Measurements from ENCODE around the gene TMEM238.

TMEM238 gene

GRCh38 chr19:55377356-55378131 lies 6.5 kb downstream of the TMEM238 start:
- no peak for DNase-seq (ENCODE audit: low read depth)

- no peak for DNase-seq (ENCODE audit: low read depth)
These were observed 7.7 kb downstream of the TMEM238 start, which contains the start of gene TMEM190 for GRCh38 chr19:55376241-55376933. TSS of gene TMEM190 (plus strand) at chr19:55376826. CDS start at chr19:55376854, 28 bp downstream.

- DNase-seq (ENCODE audit: low read depth), result peak; percentile 81
These were observed 9.9 kb downstream of the TMEM238 start for GRCh38 chr19:55373993-55374757.

GRCh38 chr19:55373306-55373992 lies 10.6 kb downstream of the TMEM238 start:
- no peak for DNase-seq (ENCODE audit: low read depth)

GRCh38 chr19:55372316-55373081 lies 11.6 kb downstream of the TMEM238 start:
- DNase-seq (ENCODE audit: low read depth), result peak; percentile 81

GRCh38 chr19:55370305-55370988 lies 13.6 kb downstream of the TMEM238 start, which contains the start of gene IL11:
TSS of gene IL11 (minus strand) at chr19:55370463. CDS start at chr19:55370310, 153 bp downstream.
- DNase-seq (ENCODE audit: low read depth), result peak; percentile 82

GRCh38 chr19:55369653-55370304 lies 14.3 kb downstream of the TMEM238 start:
- DNase-seq (ENCODE audit: low read depth), result peak; percentile 91

- DNase-seq (ENCODE audit: low read depth), result peak; percentile 74
These were observed 15.2 kb downstream of the TMEM238 start for GRCh38 chr19:55368701-55369563.

GRCh38 chr19:55368106-55368505 lies 16.0 kb downstream of the TMEM238 start:
- DNase-seq (ENCODE audit: low read depth), result no peak

- no peak for DNase-seq (ENCODE audit: low read depth)
These were observed 17.3 kb downstream of the TMEM238 start for GRCh38 chr19:55366790-55367189.

GRCh38 chr19:55365964-55366363 lies 18.1 kb downstream of the TMEM238 start:
- no peak for DNase-seq (ENCODE audit: low read depth)

GRCh38 chr19:55365245-55365644 lies 18.8 kb downstream of the TMEM238 start:
- no peak for DNase-seq (ENCODE audit: low read depth)

GRCh38 chr19:55362990-55363716 lies 20.9 kb downstream of the TMEM238 start, which contains the start of gene GARIN5B:
TSS of gene GARIN5B (minus strand) at chr19:55363260. CDS start at chr19:55363066, 194 bp downstream.
- DNase-seq (ENCODE audit: low read depth), result no peak

GRCh38 chr19:55362174-55362989 lies 21.7 kb downstream of the TMEM238 start:
- DNase-seq (ENCODE audit: low read depth), result no peak

- DNase-seq (ENCODE audit: low read depth), result no peak
These were observed 23.2 kb downstream of the TMEM238 start for GRCh38 chr19:55360902-55361301.

- no peak for DNase-seq (ENCODE audit: low read depth)
These were observed 24.9 kb downstream of the TMEM238 start for GRCh38 chr19:55358943-55359908.
